ENCODE measurements around the gene GCKR. TPM values are rescaled to one million over a fixed set of nuclear protein-coding genes. Genes with fewer than 3 reads are reported as not detected.

Gene GCKR
- total and polyA plus RNA-seq, 2 of the 13 experiments (the other 11 are each of a cell fraction or from before 2014, with no cell fraction given), result 15.2 to 48.3 TPM

DNA sequence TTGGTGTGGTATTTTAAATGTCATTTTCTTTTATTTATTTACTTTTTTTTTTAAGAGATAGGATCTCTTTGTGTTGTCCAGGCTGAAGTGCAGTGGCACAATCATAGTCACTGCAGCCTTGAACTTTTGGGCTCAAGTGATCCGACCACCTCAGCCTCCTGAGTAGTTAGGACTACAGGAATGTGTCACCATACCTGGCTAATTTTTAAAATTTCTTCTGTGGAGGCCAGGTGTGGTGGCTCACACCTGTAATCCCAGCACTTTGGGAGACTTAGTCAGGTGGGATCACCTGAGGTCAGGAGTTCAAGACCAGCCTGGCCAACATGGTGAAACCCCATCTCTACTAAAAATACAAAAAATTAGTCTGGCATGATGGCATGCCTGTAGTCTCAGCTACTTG, 52.7 kb downstream of the GCKR start:
- BruUV-seq (replicated peaks), result no TSS peak
- Histone ChIP-seq H4K20me1 (ENCODE audit: insufficient read depth, low read length) (no peaks in the 10 kb centered on the region), H2AFZ (ENCODE audit: low read length) (no peak overlapping the region), H3K4me2 (ENCODE audit: low read depth, low read length) (no peak overlapping the region), H3K9me3 (ENCODE audit: low read length) (no peaks in the 10 kb centered on the region), H3K27me3 (ENCODE audit: control insufficient read depth in 1 of 2, insufficient read depth in 2 of 2, low read length in 2 of 2) (no peaks in the 10 kb centered on the region), H3K27ac (ENCODE audit: extremely low read length, insufficient read depth, low read length) (no peak overlapping the region), H3K79me2 (ENCODE audit: insufficient read depth, low read length) (no peaks in the 10 kb centered on the region), H3K9ac (ENCODE audit: insufficient read depth, low read depth, low read length) (no peak overlapping the region), H3K4me1 (ENCODE audit: insufficient read depth, low read length) (peaks cover 10% of the 10 kb centered on the region), H3K4me3 (replicated peaks in 1 of 3; ENCODE audit: insufficient read depth in 1 of 3, low read depth in 2 of 3, low read length in 3 of 3) (no peak overlapping the region), H3K36me3 (replicated peaks in 1 of 2; ENCODE audit: control insufficient read depth in 1 of 2, insufficient read depth in 2 of 2, low read length in 2 of 2) (no peaks in the 10 kb centered on the region)
- DNase-seq (ENCODE audit: low spot score), result peak; percentile 32
- ATAC-seq, result peak; percentile 52; the same call in 2 of the 3 replicates
- in situ Hi-C loops (cut with HindIII; ENCODE audit: extremely low pct_ligation_motif_present, low pct_unique_long_range_greater_than_20kb) (no loop called here), intact Hi-C loops (cut with micrococcal nuclease; ENCODE audit: unreplicated experiment) (no loop called here)
- ChIA-PET CTCF (ENCODE audit: low intra/inter-chr PET ratio, low total read pairs) (no interaction called here), POLR2A (no interaction called here)
- WGBS (ENCODE audit: low lambda C conversion rate), result 3% methylated on average over 1 of the region's 1 CpG
- peak; percentile 28 for FAIRE-seq
- TF ChIP-seq ZEB1 (IDR thresholded peaks at IDR 0.05; ENCODE audit: insufficient replicate concordance, low read depth) (peak; percentile 55), ZNF460 (CRISPR knock-in tag; IDR thresholded peaks at IDR 0.05; ENCODE audit: borderline replicate concordance) (peak; percentile 54; the same call in 1 of the 2 replicates), HNF4A (CRISPR knock-in tag; IDR thresholded peaks at IDR 0.05) (peak; percentile 34; the same call in 1 of the 2 replicates), SOX13 (IDR thresholded peaks at IDR 0.05) (no peak), SOX13 (CRISPR knock-in tag; conservative IDR thresholded peaks at IDR 0.05 in 1 of 2, IDR thresholded peaks at IDR 0.05 in 1 of 2) (peak in 1 of 2 experiments; percentile 19; a peak in 1 of 4 replicates), RARA (CRISPR knock-in tag; IDR thresholded peaks at IDR 0.05) (peak; percentile 22; the same call in 1 of the 2 replicates), ZNF678 (CRISPR knock-in tag; IDR thresholded peaks at IDR 0.05) (no peak), TEAD3 (CRISPR knock-in tag; optimal IDR thresholded peaks at IDR 0.05; ENCODE audit: borderline replicate concordance) (peak; percentile 16), MED13 (CRISPR knock-in tag; IDR thresholded peaks at IDR 0.05) (no peak)
- TF ChIP-seq, protein P1, sequence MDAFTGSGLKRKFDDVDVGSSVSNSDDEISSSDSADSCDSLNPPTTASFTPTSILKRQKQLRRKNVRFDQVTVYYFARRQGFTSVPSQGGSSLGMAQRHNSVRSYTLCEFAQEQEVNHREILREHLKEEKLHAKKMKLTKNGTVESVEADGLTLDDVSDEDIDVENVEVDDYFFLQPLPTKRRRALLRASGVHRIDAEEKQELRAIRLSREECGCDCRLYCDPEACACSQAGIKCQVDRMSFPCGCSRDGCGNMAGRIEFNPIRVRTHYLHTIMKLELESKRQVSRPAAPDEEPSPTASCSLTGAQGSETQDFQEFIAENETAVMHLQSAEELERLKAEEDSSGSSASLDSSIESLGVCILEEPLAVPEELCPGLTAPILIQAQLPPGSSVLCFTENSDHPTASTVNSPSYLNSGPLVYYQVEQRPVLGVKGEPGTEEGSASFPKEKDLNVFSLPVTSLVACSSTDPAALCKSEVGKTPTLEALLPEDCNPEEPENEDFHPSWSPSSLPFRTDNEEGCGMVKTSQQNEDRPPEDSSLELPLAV (CRISPR knock-in tag; conservative IDR thresholded peaks at IDR 0.05; ENCODE audit: low read depth), result no peak
- TF ChIP-seq, protein P2, sequence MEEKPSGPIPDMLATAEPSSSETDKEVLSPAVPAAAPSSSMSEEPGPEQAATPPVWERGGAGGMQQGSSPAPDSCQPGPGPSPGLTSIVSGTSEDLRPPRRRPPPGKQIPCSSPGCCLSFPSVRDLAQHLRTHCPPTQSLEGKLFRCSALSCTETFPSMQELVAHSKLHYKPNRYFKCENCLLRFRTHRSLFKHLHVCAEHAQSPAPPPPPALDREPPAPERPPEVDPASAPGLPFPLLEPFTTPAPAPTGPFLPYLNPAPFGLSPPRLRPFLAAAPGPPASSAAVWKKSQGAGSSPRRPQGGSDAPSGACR (CRISPR knock-in tag; IDR thresholded peaks at IDR 0.05), result no peak

Data from HepG2 (cell line).